Retina (tissue), 1 donor: ENCODE data around the gene EPHA6.
"Not testable (repeated sequence)": the region's sequence is repeated elsewhere in the genome, so short reads cannot be mapped to it uniquely, and the experiment has no call there.

Experiments
- DNase-seq: peaks from one replicate; pipeline ENCODE4 v3.0.0-alpha.2; 2016

Gene EPHA6

GRCh38 chr3:97487587-97487986, 673.2 kb downstream of the EPHA6 start:
- DNase-seq = no peak

GRCh38 chr3:97488741-97489140, 674.3 kb downstream of the EPHA6 start:
- DNase-seq = no peak

- DNase-seq = no peak
Observed at GRCh38 chr3:97495896-97496295, 681.5 kb downstream of the EPHA6 start.

- no peak for DNase-seq
Observed at GRCh38 chr3:97497138-97497537, 682.7 kb downstream of the EPHA6 start.

GRCh38 chr3:97504463-97504862, 690.1 kb downstream of the EPHA6 start:
- no peak for DNase-seq

GRCh38 chr3:97510795-97511194, 696.4 kb downstream of the EPHA6 start:
- no peak for DNase-seq

GRCh38 chr3:97515076-97515475, 700.7 kb downstream of the EPHA6 start:
- DNase-seq = no peak

GRCh38 chr3:97530691-97531090, 716.3 kb downstream of the EPHA6 start:
- DNase-seq = no peak

GRCh38 chr3:97547573-97547972, 733.2 kb downstream of the EPHA6 start:
- DNase-seq = not testable (repeated sequence)

GRCh38 chr3:97550408-97550807, 736.0 kb downstream of the EPHA6 start:
- DNase-seq = no peak

- no peak for DNase-seq
Observed at GRCh38 chr3:97552186-97552585, 737.8 kb downstream of the EPHA6 start.

- no peak for DNase-seq
Observed at GRCh38 chr3:97575742-97576141, 761.3 kb downstream of the EPHA6 start.

- no peak for DNase-seq
Observed at GRCh38 chr3:97576221-97576620, 761.8 kb downstream of the EPHA6 start.

- DNase-seq = peak; percentile 12
Observed at GRCh38 chr3:97579365-97579764, 765.0 kb downstream of the EPHA6 start.

GRCh38 chr3:97610626-97611025, 796.2 kb downstream of the EPHA6 start:
- DNase-seq = no peak

- DNase-seq = no peak
Observed at GRCh38 chr3:97612632-97613031, 798.2 kb downstream of the EPHA6 start.

- no peak for DNase-seq
Observed at GRCh38 chr3:97613139-97613538, 798.7 kb downstream of the EPHA6 start.

GRCh38 chr3:97620514-97620913, 806.1 kb downstream of the EPHA6 start:
- DNase-seq = not testable (repeated sequence)

- DNase-seq = no peak
Observed at GRCh38 chr3:97636465-97636864, 822.1 kb downstream of the EPHA6 start.

- DNase-seq = no peak
Observed at GRCh38 chr3:97646932-97647331, 832.5 kb downstream of the EPHA6 start.

GRCh38 chr3:97647441-97647982, 833.1 kb downstream of the EPHA6 start:
- no peak for DNase-seq

- DNase-seq = no peak
Observed at GRCh38 chr3:97655971-97656370, 841.6 kb downstream of the EPHA6 start.

GRCh38 chr3:97656638-97657037, 842.2 kb downstream of the EPHA6 start:
- DNase-seq = no peak

GRCh38 chr3:97658668-97659285, 844.4 kb downstream of the EPHA6 start:
- peak; percentile 28 for DNase-seq

GRCh38 chr3:97662264-97662663, 847.9 kb downstream of the EPHA6 start:
- DNase-seq = no peak
